Measurements from ENCODE around the gene PSG4. TPM values are rescaled to one million over a fixed set of nuclear protein-coding genes. Genes with fewer than 3 reads are reported as not detected.
"Not testable (repeated sequence)": the region's sequence is repeated elsewhere in the genome, so short reads cannot be mapped to it uniquely, and the experiment has no call there.

PSG4 gene
- total and polyA plus RNA-seq, 12 donors, result not detected

- peaks cover 0 to 5% (median 0%) of the 10 kb centered on the region in 7 donors for H3K27me3 ChIP-seq
- H3K4me1 ChIP-seq, result no peaks in the 10 kb centered on the region
- no peak for ATAC-seq
- H3K9me3 ChIP-seq, result no peaks in the 10 kb centered on the region
- no peak overlapping the region for H3K4me3 ChIP-seq
- no peaks in the 10 kb centered on the region for H3K36me3 ChIP-seq
- no peak for TF ChIP-seq CTCF (IDR thresholded peaks at IDR 0.05)
- DNase-seq, result no peak
- intact Hi-C loops (cut with DNase I), result loop anchor here in 1 of 10 donors (10.0 kb wide), 1 partner anchor 103 kb away; no protein-coding TSS in a partner anchor
- no peak overlapping the region for H3K27ac ChIP-seq
- WGBS, 2 donors, result 10 to 25% methylated on average over 4 of the region's 4 CpGs
Measured at GRCh38 chr19:43207991-43208390, 2.6 kb upstream of the PSG4 start.

GRCh38 chr19:43207174-43207573 lies 1.7 kb upstream of the PSG4 start:
- WGBS, 2 donors, result 45 to 49% methylated on average over 7 to 8 of the region's 8 CpGs
- not testable (repeated sequence) for H3K9me3 ChIP-seq, H3K27ac ChIP-seq, H3K36me3 ChIP-seq, H3K27me3 ChIP-seq, H3K4me3 ChIP-seq, H3K4me1 ChIP-seq, ATAC-seq, DNase-seq
- TF ChIP-seq CTCF (IDR thresholded peaks at IDR 0.05), result peak in 7 of 9 donors; percentile 12 to 61 (median 35)
- intact Hi-C loops (cut with DNase I), result loop anchor here in 1 of 10 donors (10.0 kb wide), 1 partner anchor 102 kb away; no protein-coding TSS in a partner anchor

- not testable (repeated sequence) for H3K4me3 ChIP-seq, H3K4me1 ChIP-seq, DNase-seq, ATAC-seq, H3K36me3 ChIP-seq, H3K9me3 ChIP-seq, H3K27ac ChIP-seq, H3K27me3 ChIP-seq
- intact Hi-C loops (cut with DNase I), result loop anchor here in 1 of 10 donors (10.0 kb wide), 1 partner anchor 99 kb away; no protein-coding TSS in a partner anchor
- WGBS, 2 donors, result 86 to 89% methylated on average over 7 of the region's 7 CpGs
Measured at GRCh38 chr19:43203611-43204010, 1.8 kb downstream of the PSG4 start.

GRCh38 chr19:43201891-43202290 lies 3.5 kb downstream of the PSG4 start:
- not testable (repeated sequence) for H3K36me3 ChIP-seq, H3K27ac ChIP-seq, H3K4me3 ChIP-seq, H3K4me1 ChIP-seq, H3K27me3 ChIP-seq, ATAC-seq, H3K9me3 ChIP-seq, DNase-seq
- 61 to 66% methylated on average over 2 of the region's 2 CpGs for WGBS, 2 donors
- intact Hi-C loops (cut with DNase I), result loop anchor here in 1 of 10 donors (10.0 kb wide), 1 partner anchor 97 kb away; no protein-coding TSS in a partner anchor

- not testable (repeated sequence) for DNase-seq, H3K27ac ChIP-seq, H3K4me3 ChIP-seq, ATAC-seq, H3K27me3 ChIP-seq, H3K36me3 ChIP-seq, H3K9me3 ChIP-seq, H3K4me1 ChIP-seq
- WGBS, 2 donors, result 63 to 73% methylated on average over 7 of the region's 7 CpGs
- intact Hi-C loops (cut with DNase I), result loop anchor here in 1 of 10 donors (10.0 kb wide), 1 partner anchor 97 kb away; no protein-coding TSS in a partner anchor
Measured at GRCh38 chr19:43201337-43201801, 4.1 kb downstream of the PSG4 start.

GRCh38 chr19:43198686-43199419 lies 6.6 kb downstream of the PSG4 start:
- not testable (repeated sequence) for H3K4me1 ChIP-seq, H3K4me3 ChIP-seq, H3K27ac ChIP-seq, DNase-seq, H3K9me3 ChIP-seq, H3K36me3 ChIP-seq, ATAC-seq, H3K27me3 ChIP-seq
- WGBS, 2 donors, result 51 to 58% methylated on average over 5 of the region's 5 CpGs
- intact Hi-C loops (cut with DNase I), result loop anchor here in 1 of 10 donors (10.0 kb wide), 1 partner anchor 94 kb away; no protein-coding TSS in a partner anchor

GRCh38 chr19:43197666-43198397 lies 7.6 kb downstream of the PSG4 start:
- H3K36me3 ChIP-seq, H3K9me3 ChIP-seq, H3K4me1 ChIP-seq, H3K27me3 ChIP-seq, H3K4me3 ChIP-seq, DNase-seq, H3K27ac ChIP-seq, ATAC-seq: not testable (repeated sequence)
- intact Hi-C loops (cut with DNase I), result loop anchor here in 1 of 10 donors (10.0 kb wide), 1 partner anchor 93 kb away; no protein-coding TSS in a partner anchor
- 83 to 90% methylated on average over 4 of the region's 7 CpGs for WGBS, 2 donors

- intact Hi-C loops (cut with DNase I), result loop anchor here in 2 of 10 donors (5.0 to 10.0 kb wide), 2 partner anchors 68 to 90 kb away; no protein-coding TSS in a partner anchor
- not testable (repeated sequence) for H3K4me1 ChIP-seq, H3K36me3 ChIP-seq, H3K4me3 ChIP-seq, H3K27ac ChIP-seq, ATAC-seq, H3K9me3 ChIP-seq, DNase-seq
- H3K27me3 ChIP-seq, result peaks cover 0 to 16% (median 7%) of the 10 kb centered on the region in 7 donors
- 78% methylated on average over 7 of the region's 7 CpGs for WGBS, 2 donors
Measured at GRCh38 chr19:43194397-43194796, 11.0 kb downstream of the PSG4 start.

Data from heart right ventricle (tissue), 16 donors.